ENCODE results near the gene XYLB. TPM values are rescaled to one million over a fixed set of nuclear protein-coding genes. Genes with fewer than 3 reads are reported as not detected.

XYLB gene
- total and polyA plus RNA-seq, 2 experiments from 2014 or later: 0.36 to 0.97 TPM

GRCh38 chr3:38362825-38363224 lies 16.2 kb downstream of the XYLB start:
- H3K9me3 ChIP-seq (ENCODE audit: low read depth): no peaks in the 10 kb centered on the region

GRCh38 chr3:38364721-38365400 lies 18.3 kb downstream of the XYLB start:
- H3K9me3 ChIP-seq (ENCODE audit: low read depth): no peaks in the 10 kb centered on the region
- TF ChIP-seq CTCF (IDR thresholded peaks at IDR 0.05; ENCODE audit: low read depth, low read length): no peak
- no peak for DNase-seq (ENCODE audit: low read depth in 1 of 2, low spot score in 1 of 2)

More at GRCh38 chr3:38362825-38363224, 16.2 kb downstream of the XYLB start:
- H3K36me3 ChIP-seq: no peaks in the 10 kb centered on the region
- no peak for TF ChIP-seq CTCF (IDR thresholded peaks at IDR 0.05; ENCODE audit: low read depth, low read length)
- no peaks in the 10 kb centered on the region for H3K4me1 ChIP-seq (ENCODE audit: low read depth)
- no peak for DNase-seq (ENCODE audit: low read depth in 1 of 2, low spot score in 1 of 2)
- H3K4me3 ChIP-seq: no peak overlapping the region
- no peak overlapping the region for H3K27ac ChIP-seq
- no peaks in the 10 kb centered on the region for H3K27me3 ChIP-seq

GRCh38 chr3:38365469-38366062 lies 19.0 kb downstream of the XYLB start:
- H3K27ac ChIP-seq: no peak overlapping the region

More at GRCh38 chr3:38364721-38365400, 18.3 kb downstream of the XYLB start:
- Histone ChIP-seq H3K36me3 (no peaks in the 10 kb centered on the region), H3K4me1 (ENCODE audit: low read depth) (no peaks in the 10 kb centered on the region), H3K4me3 (no peak overlapping the region), H3K27ac (no peak overlapping the region), H3K27me3 (no peaks in the 10 kb centered on the region)

GRCh38 chr3:38366082-38366481 lies 19.5 kb downstream of the XYLB start:
- no peak overlapping the region for H3K27ac ChIP-seq
- no peaks in the 10 kb centered on the region for H3K4me1 ChIP-seq (ENCODE audit: low read depth)
- no peaks in the 10 kb centered on the region for H3K9me3 ChIP-seq (ENCODE audit: low read depth)
- no peaks in the 10 kb centered on the region for H3K36me3 ChIP-seq
- no peak overlapping the region for H3K4me3 ChIP-seq
- no peak for TF ChIP-seq CTCF (IDR thresholded peaks at IDR 0.05; ENCODE audit: low read depth, low read length)
- no peaks in the 10 kb centered on the region for H3K27me3 ChIP-seq
- DNase-seq (ENCODE audit: low read depth in 1 of 2, low spot score in 1 of 2): no peak

More at GRCh38 chr3:38365469-38366062, 19.0 kb downstream of the XYLB start:
- H3K4me3 ChIP-seq: no peak overlapping the region
- no peaks in the 10 kb centered on the region for H3K27me3 ChIP-seq
- no peak for TF ChIP-seq CTCF (IDR thresholded peaks at IDR 0.05; ENCODE audit: low read depth, low read length)
- H3K36me3 ChIP-seq: no peaks in the 10 kb centered on the region
- H3K4me1 ChIP-seq (ENCODE audit: low read depth): no peaks in the 10 kb centered on the region
- H3K9me3 ChIP-seq (ENCODE audit: low read depth): no peaks in the 10 kb centered on the region
- DNase-seq (ENCODE audit: low read depth in 1 of 2, low spot score in 1 of 2): no peak

- H3K27me3 ChIP-seq: no peaks in the 10 kb centered on the region
- no peak overlapping the region for H3K4me3 ChIP-seq
- no peaks in the 10 kb centered on the region for H3K4me1 ChIP-seq (ENCODE audit: low read depth)
- no peak overlapping the region for H3K27ac ChIP-seq
- no peak for DNase-seq (ENCODE audit: low read depth in 1 of 2, low spot score in 1 of 2)
- TF ChIP-seq CTCF (IDR thresholded peaks at IDR 0.05; ENCODE audit: low read depth, low read length): no peak
- H3K9me3 ChIP-seq (ENCODE audit: low read depth): no peaks in the 10 kb centered on the region
- H3K36me3 ChIP-seq: no peaks in the 10 kb centered on the region
These were observed 21.2 kb downstream of the XYLB start for GRCh38 chr3:38367779-38368178.
